SK-N-SH (cell line): Measurements from ENCODE around the gene OLFML2A. TPM values are rescaled to one million over a fixed set of nuclear protein-coding genes. Genes with fewer than 3 reads are reported as not detected.

Source experiments
- CTCF ChIA-PET: fragments of 300-600, 350-600 bp; formaldehyde crosslinking; extraction: SDS; loops from one replicate; lab custom pipeline; 2021; lab: Yijun Ruan, JAX
- POLR2A ChIA-PET: fragments of 350-600 bp; sonication (Branson Sonifier 250); formaldehyde crosslinking; extraction: SDS; loops from one replicate; lab custom pipeline; 2020; ENCODE audit warnings: antibody characterized with exemption, inconsistent platforms; lab: Yijun Ruan, JAX
- DNase-seq: peaks from one replicate; pipeline ENCODE4 v3.0.0; 2012
- H2AFZ ChIP-seq: fragments of 200-600 bp; sonication (generic); 2 replicates; pipeline ENCODE4 v1.8.1; 2016; ENCODE audit warnings: antibody characterized with exemption, mild to moderate bottlenecking, low read depth
- H3F3A ChIP-seq: fragments of 200-600 bp; sonication (generic); replicated peaks from 2 replicates; pipeline ENCODE3; 2016; ENCODE audit warnings: antibody characterized with exemption, mild to moderate bottlenecking; ENCODE audit not compliant: insufficient read depth
- H3K27ac ChIP-seq, 2 experiments: fragments of 200-500 bp in 1 of 2; fragments of 200-600 bp in 1 of 2; sonication (Bioruptor generic) in 1 of 2; sonication (generic), shearing (Covaris generic) in 1 of 2; 2 replicates each; pipeline versions ENCODE4 v1.5.1 to v1.6.1; 2014 to 2016; ENCODE audit warnings: low read depth in 2 of 2, inconsistent platforms in 1 of 2, low read length in 1 of 2, mild to moderate bottlenecking in 1 of 2, mixed read lengths in 1 of 2
- H3K27me3 ChIP-seq: fragments of 200-600 bp; sonication (generic), shearing (Covaris generic); 2 replicates; pipeline ENCODE4 v1.6.1; 2016; ENCODE audit warnings: mixed run types; ENCODE audit not compliant: insufficient read depth
- H3K36me3 ChIP-seq, 2 experiments: fragments of 200-500 bp in 1 of 2; fragments of 200-600 bp in 1 of 2; sonication (Bioruptor generic) in 1 of 2; sonication (generic) in 1 of 2; replicated peaks in 1 of 2; 2 replicates each; pipeline versions ENCODE3 to v1.5.1; 2014 to 2016; ENCODE audit warnings: low read length in 1 of 2, mild to moderate bottlenecking in 1 of 2; ENCODE audit not compliant: insufficient read depth in 2 of 2, control insufficient read depth in 1 of 2
- H3K4me1 ChIP-seq, 2 experiments: fragments of 200-500 bp in 1 of 2; fragments of 200-600 bp in 1 of 2; sonication (Bioruptor generic) in 1 of 2; sonication (generic), shearing (Covaris generic) in 1 of 2; 2 replicates each; pipeline versions ENCODE4 v1.5.1 to v1.6.1; 2014 to 2016; ENCODE audit warnings: low read depth in 1 of 2, low read length in 1 of 2, mixed run types in 1 of 2; ENCODE audit not compliant: insufficient read depth in 2 of 2, control insufficient read depth in 1 of 2
- H3K4me2 ChIP-seq: fragments of 200-600 bp; sonication (generic), shearing (Covaris generic); 2 replicates; pipeline ENCODE4 v1.6.1; 2017; ENCODE audit warnings: mixed run types
- H3K4me3 ChIP-seq, 2 experiments: fragments of 200-500 bp in 1 of 2; fragments of 200-600 bp in 1 of 2; sonication (Bioruptor generic) in 1 of 2; sonication (generic), shearing (Covaris generic) in 1 of 2; 2 replicates each; pipeline versions ENCODE4 v1.5.1 to v1.8.1; 2014 to 2016; ENCODE audit warnings: low read depth in 2 of 2, inconsistent platforms in 1 of 2, low read length in 1 of 2, mild to moderate bottlenecking in 1 of 2, mixed read lengths in 1 of 2, moderate library complexity in 1 of 2
- H3K79me2 ChIP-seq: fragments of 200-600 bp; sonication (generic); 2 replicates; pipeline ENCODE4 v1.8.1; 2017; ENCODE audit warnings: mild to moderate bottlenecking; ENCODE audit not compliant: insufficient read depth
- H3K9ac ChIP-seq: fragments of 200-600 bp; sonication (generic); 2 replicates; pipeline ENCODE4 v1.6.1; 2017; ENCODE audit warnings: mixed run types
- H3K9me2 ChIP-seq: fragments of 200-600 bp; sonication (generic); 2 replicates; pipeline ENCODE4 v1.6.1; 2017; ENCODE audit warnings: mixed run types
- H3K9me3 ChIP-seq: fragments of 200-600 bp; sonication (generic); 2 replicates; pipeline ENCODE4 v1.6.1; 2017; ENCODE audit warnings: mixed run types, mild to moderate bottlenecking, moderate library complexity
- H4K20me1 ChIP-seq: fragments of 200-600 bp; sonication (generic); 2 replicates; pipeline ENCODE4 v1.6.1; 2017; ENCODE audit warnings: mild to moderate bottlenecking, mixed run types; ENCODE audit not compliant: insufficient read depth
- ELF1 ChIP-seq: IDR thresholded peaks from 2 replicates; pipeline ENCODE4 v1.4.0; 2012
- EP300 ChIP-seq, 2 experiments: IDR thresholded peaks; 2 replicates each; pipeline versions ENCODE4 v1.4.0 to v1.6.1; 2012; ENCODE audit warnings: borderline replicate concordance in 1 of 2, low read depth in 1 of 2, low read length in 1 of 2
- FOSL2 ChIP-seq: IDR thresholded peaks from 2 replicates; pipeline ENCODE4 v1.4.0; 2012; ENCODE audit warnings: low read depth, mild to moderate bottlenecking, moderate library complexity, borderline replicate concordance
- FOXJ3 ChIP-seq: sonication (generic); formaldehyde crosslinking; IDR thresholded peaks from 2 replicates; pipeline ENCODE4 v1.5.1; 2020; ENCODE audit warnings: mild to moderate bottlenecking, missing genetic modification reagents
- FOXM1 ChIP-seq: IDR thresholded peaks from 2 replicates; pipeline ENCODE4 v1.4.0; 2012; ENCODE audit warnings: low read depth, mild to moderate bottlenecking
- GATA2 ChIP-seq: sonication (generic); formaldehyde crosslinking; IDR thresholded peaks from 2 replicates; pipeline ENCODE4 v1.5.0; 2020; ENCODE audit warnings: mild to moderate bottlenecking, missing genetic modification reagents
- JUND ChIP-seq: IDR thresholded peaks from 2 replicates; pipeline ENCODE4 v1.4.0; 2012
- MXI1 ChIP-seq: IDR thresholded peaks from 2 replicates; pipeline ENCODE4 v1.6.1; 2012; ENCODE audit warnings: mild to moderate bottlenecking, low read depth, low read length, improper control_type of control experiment
- POLR2AphosphoS5 ChIP-seq: IDR thresholded peaks from 2 replicates; pipeline ENCODE4 v1.6.1; 2012; ENCODE audit warnings: low read depth, low read length
- RAD21 ChIP-seq: IDR thresholded peaks from 2 replicates; pipeline ENCODE4 v1.6.1; 2012; ENCODE audit warnings: mild to moderate bottlenecking, low read length
- RCOR1 ChIP-seq: fragments of 150-350 bp; IDR thresholded peaks from 2 replicates; pipeline ENCODE4 v1.6.1; 2017; ENCODE audit warnings: antibody characterized with exemption, low read length
- RFX5 ChIP-seq: IDR thresholded peaks from 2 replicates; pipeline ENCODE4 v1.6.1; 2012; ENCODE audit warnings: mild to moderate bottlenecking, improper control_type of control experiment, low read length
- SMC3 ChIP-seq: IDR thresholded peaks from 2 replicates; pipeline ENCODE4 v1.6.1; 2012; ENCODE audit warnings: low read depth, low read length, improper control_type of control experiment
- TEAD4 ChIP-seq: IDR thresholded peaks from 2 replicates; pipeline ENCODE4 v1.4.0; 2012; ENCODE audit warnings: mild to moderate bottlenecking, borderline replicate concordance; ENCODE audit not compliant: insufficient read depth
- USF1 ChIP-seq: IDR thresholded peaks from 2 replicates; pipeline ENCODE4 v1.4.0; 2012; ENCODE audit warnings: low read depth, borderline replicate concordance
- YY1 ChIP-seq: IDR thresholded peaks from 2 replicates; pipeline ENCODE4 v1.4.0; 2012; ENCODE audit warnings: low read depth, mild to moderate bottlenecking
- WGBS: methylation state at CpG from one replicate; pipeline ENCODE4 v1.1.6; 2017; ENCODE audit warnings: low lambda C conversion rate; 5-methylcytosine and 5-hydroxymethylcytosine counted together
- polyA plus RNA-seq, 3 experiments: library from polyadenylated mRNA; depleted of rRNA; stranded (reverse); fragments of >200 nt; gene quantifications; 2 replicates each; pipeline ENCODE4 v1.2.3, GENCODE V29; 2012
- TF ChIP-seq, protein P1 (sequence below): IDR thresholded peaks from 2 replicates; pipeline ENCODE4 v1.4.0; 2012; ENCODE audit warnings: low read depth, borderline replicate concordance
- TF ChIP-seq, protein P2 (sequence below): fragments of 200-600 bp; sonication (generic); IDR thresholded peaks from 2 replicates; pipeline ENCODE4 v1.6.1; 2017; ENCODE audit warnings: antibody characterized with exemption, mild to moderate bottlenecking, moderate library complexity
- TF ChIP-seq, protein P3 (sequence below): IDR thresholded peaks from 2 replicates; pipeline ENCODE4 v1.6.1; 2012; ENCODE audit warnings: mild to moderate bottlenecking, low read depth, low read length, moderate library complexity

The OLFML2A gene
- polyA plus RNA-seq, 1 of the 3 experiments (the other 2 are of a cell fraction): 7.7 TPM

DNA sequence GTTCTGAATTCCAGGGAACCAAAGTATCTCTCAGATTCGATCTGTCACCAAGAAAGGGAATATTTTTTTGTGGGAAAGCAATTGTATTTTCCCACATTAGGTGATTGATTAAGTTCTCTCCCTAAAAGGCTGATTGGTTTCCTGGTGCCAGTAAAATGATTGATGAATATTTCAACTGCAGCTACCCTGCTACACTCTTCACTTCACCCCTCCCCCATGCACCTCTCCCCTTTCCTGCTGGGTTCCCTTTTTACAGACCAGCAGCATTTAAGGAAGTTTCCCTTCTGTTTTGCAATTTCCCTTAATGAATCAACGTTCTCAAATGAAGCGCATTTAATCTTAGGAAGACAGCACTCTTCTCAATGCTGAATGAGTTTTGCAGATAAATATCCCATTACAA, 18.9 kb upstream of the OLFML2A start:
- no peak overlapping the region for H3K4me3 ChIP-seq
- no peaks in the 10 kb centered on the region for H3K9me2 ChIP-seq
- peaks cover 12% of the 10 kb centered on the region for H3F3A ChIP-seq
- H3K27me3 ChIP-seq: no peaks in the 10 kb centered on the region
- 48% methylated on average over 3 of the region's 3 CpGs for WGBS
- no peaks in the 10 kb centered on the region for H4K20me1 ChIP-seq
- H3K9ac ChIP-seq: no peak overlapping the region
- H3K4me1 ChIP-seq: peaks cover 4 to 54% of the 10 kb centered on the region in 2 experiments
- no peaks in the 10 kb centered on the region for H3K9me3 ChIP-seq
- ChIA-PET CTCF (interaction anchor here (0.6 to 10.3 kb wide), 10 partner anchors 8 to 339 kb away, joined by 5 to 78 read pairs (median 7); partner anchors contain the start of genes NR6A1, OLFML2A and WDR38), POLR2A (no interaction called here)
- H3K36me3 ChIP-seq: no peaks in the 10 kb centered on the region
- H3K4me2 ChIP-seq: peak overlapping the region; percentile 35
- peak overlapping the region; percentile 28; the same call in 1 of the 2 replicates for H2AFZ ChIP-seq
- no peak for DNase-seq
- TF ChIP-seq USF1 (no peak), RAD21 (no peak), SMC3 (no peak), RCOR1 (no peak), RFX5 (no peak), ELF1 (no peak), JUND (no peak), EP300 (IDR thresholded peaks at IDR 0.05; ENCODE audit: borderline replicate concordance in 1 of 2, low read depth in 1 of 2, low read length in 1 of 2) (no peak), GATA2 (CRISPR knock-in tag) (no peak), TEAD4 (no peak), FOXJ3 (CRISPR knock-in tag) (no peak)
- TF ChIP-seq, protein P1, sequence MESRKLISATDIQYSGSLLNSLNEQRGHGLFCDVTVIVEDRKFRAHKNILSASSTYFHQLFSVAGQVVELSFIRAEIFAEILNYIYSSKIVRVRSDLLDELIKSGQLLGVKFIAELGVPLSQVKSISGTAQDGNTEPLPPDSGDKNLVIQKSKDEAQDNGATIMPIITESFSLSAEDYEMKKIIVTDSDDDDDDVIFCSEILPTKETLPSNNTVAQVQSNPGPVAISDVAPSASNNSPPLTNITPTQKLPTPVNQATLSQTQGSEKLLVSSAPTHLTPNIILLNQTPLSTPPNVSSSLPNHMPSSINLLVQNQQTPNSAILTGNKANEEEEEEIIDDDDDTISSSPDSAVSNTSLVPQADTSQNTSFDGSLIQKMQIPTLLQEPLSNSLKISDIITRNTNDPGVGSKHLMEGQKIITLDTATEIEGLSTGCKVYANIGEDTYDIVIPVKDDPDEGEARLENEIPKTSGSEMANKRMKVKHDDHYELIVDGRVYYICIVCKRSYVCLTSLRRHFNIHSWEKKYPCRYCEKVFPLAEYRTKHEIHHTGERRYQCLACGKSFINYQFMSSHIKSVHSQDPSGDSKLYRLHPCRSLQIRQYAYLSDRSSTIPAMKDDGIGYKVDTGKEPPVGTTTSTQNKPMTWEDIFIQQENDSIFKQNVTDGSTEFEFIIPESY: no peak
- TF ChIP-seq, protein P2, sequence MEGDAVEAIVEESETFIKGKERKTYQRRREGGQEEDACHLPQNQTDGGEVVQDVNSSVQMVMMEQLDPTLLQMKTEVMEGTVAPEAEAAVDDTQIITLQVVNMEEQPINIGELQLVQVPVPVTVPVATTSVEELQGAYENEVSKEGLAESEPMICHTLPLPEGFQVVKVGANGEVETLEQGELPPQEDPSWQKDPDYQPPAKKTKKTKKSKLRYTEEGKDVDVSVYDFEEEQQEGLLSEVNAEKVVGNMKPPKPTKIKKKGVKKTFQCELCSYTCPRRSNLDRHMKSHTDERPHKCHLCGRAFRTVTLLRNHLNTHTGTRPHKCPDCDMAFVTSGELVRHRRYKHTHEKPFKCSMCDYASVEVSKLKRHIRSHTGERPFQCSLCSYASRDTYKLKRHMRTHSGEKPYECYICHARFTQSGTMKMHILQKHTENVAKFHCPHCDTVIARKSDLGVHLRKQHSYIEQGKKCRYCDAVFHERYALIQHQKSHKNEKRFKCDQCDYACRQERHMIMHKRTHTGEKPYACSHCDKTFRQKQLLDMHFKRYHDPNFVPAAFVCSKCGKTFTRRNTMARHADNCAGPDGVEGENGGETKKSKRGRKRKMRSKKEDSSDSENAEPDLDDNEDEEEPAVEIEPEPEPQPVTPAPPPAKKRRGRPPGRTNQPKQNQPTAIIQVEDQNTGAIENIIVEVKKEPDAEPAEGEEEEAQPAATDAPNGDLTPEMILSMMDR: no peak
- H3K79me2 ChIP-seq: peaks cover 59% of the 10 kb centered on the region
- H3K27ac ChIP-seq: peak overlapping the region in 1 of 2 experiments; percentile 13; a peak in 1 of 4 replicates

- peaks cover 6% of the 10 kb centered on the region for H3F3A ChIP-seq
- no peak for DNase-seq
- no peak overlapping the region for H3K9ac ChIP-seq
- no peaks in the 10 kb centered on the region for H3K9me2 ChIP-seq
- H4K20me1 ChIP-seq: no peaks in the 10 kb centered on the region
- H3K4me2 ChIP-seq: peak overlapping the region; percentile 35
- no peaks in the 10 kb centered on the region for H3K27me3 ChIP-seq
- peaks cover 4 to 49% of the 10 kb centered on the region in 2 experiments for H3K4me1 ChIP-seq
- H2AFZ ChIP-seq: peak overlapping the region; percentile 28; the same call in 1 of the 2 replicates
- no peaks in the 10 kb centered on the region for H3K9me3 ChIP-seq
- ChIA-PET POLR2A (no interaction called here), CTCF (interaction anchor here (0.8 to 10.3 kb wide), 7 partner anchors 15 to 222 kb away, joined by 3 to 78 read pairs (median 7); partner anchors contain the start of genes NR6A1, OLFML2A and WDR38)
- no peak overlapping the region for H3K4me3 ChIP-seq
- H3K27ac ChIP-seq: peak overlapping the region in 1 of 2 experiments; percentile 13; a peak in 1 of 4 replicates
- H3K79me2 ChIP-seq: peaks cover 66% of the 10 kb centered on the region
- no peaks in the 10 kb centered on the region for H3K36me3 ChIP-seq
- no peak for TF ChIP-seq GATA2 (CRISPR knock-in tag)
- TF ChIP-seq MXI1: no peak
- TF ChIP-seq, protein P3, sequence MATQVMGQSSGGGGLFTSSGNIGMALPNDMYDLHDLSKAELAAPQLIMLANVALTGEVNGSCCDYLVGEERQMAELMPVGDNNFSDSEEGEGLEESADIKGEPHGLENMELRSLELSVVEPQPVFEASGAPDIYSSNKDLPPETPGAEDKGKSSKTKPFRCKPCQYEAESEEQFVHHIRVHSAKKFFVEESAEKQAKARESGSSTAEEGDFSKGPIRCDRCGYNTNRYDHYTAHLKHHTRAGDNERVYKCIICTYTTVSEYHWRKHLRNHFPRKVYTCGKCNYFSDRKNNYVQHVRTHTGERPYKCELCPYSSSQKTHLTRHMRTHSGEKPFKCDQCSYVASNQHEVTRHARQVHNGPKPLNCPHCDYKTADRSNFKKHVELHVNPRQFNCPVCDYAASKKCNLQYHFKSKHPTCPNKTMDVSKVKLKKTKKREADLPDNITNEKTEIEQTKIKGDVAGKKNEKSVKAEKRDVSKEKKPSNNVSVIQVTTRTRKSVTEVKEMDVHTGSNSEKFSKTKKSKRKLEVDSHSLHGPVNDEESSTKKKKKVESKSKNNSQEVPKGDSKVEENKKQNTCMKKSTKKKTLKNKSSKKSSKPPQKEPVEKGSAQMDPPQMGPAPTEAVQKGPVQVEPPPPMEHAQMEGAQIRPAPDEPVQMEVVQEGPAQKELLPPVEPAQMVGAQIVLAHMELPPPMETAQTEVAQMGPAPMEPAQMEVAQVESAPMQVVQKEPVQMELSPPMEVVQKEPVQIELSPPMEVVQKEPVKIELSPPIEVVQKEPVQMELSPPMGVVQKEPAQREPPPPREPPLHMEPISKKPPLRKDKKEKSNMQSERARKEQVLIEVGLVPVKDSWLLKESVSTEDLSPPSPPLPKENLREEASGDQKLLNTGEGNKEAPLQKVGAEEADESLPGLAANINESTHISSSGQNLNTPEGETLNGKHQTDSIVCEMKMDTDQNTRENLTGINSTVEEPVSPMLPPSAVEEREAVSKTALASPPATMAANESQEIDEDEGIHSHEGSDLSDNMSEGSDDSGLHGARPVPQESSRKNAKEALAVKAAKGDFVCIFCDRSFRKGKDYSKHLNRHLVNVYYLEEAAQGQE: no peak
- no peak for TF ChIP-seq FOSL2
- no peak for TF ChIP-seq YY1
- TF ChIP-seq POLR2AphosphoS5: no peak
- TF ChIP-seq, protein P1: no peak
- no peak for TF ChIP-seq FOXM1
These were observed 18.2 kb upstream of the OLFML2A start for GRCh38 chr9:124758691-124759090.
